GM19351 (cell line): ENCODE data around the gene GULP1.
"Not testable (repeated sequence)": the region's sequence is repeated elsewhere in the genome, so short reads cannot be mapped to it uniquely, and the experiment has no call there.

Source experiments
- ATAC-seq: cut with Tn5 transposase; IDR thresholded peaks from one replicate; pipeline ENCODE4 v1.9.1; 2021; ENCODE audit warnings: mild to moderate bottlenecking, moderate library complexity; ENCODE audit not compliant: unreplicated experiment

Gene GULP1

DNA sequence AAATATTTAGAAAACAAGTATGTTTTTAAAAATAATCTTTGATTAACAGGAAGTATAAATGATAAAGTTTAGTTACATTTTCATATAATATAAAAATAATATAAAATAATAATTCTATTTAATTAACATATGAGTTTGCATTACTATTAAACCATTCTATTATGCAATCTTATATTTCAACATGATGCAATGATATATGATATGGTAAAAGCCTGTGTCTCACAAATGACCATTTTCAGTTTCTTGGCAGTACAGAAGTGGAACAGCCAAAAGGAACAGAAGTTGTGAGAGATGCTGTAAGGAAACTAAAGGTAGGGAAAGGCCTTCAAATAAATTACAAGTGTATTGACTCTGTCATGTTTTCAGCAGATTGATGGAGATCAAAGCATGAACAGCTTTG, 230.8 kb downstream of the GULP1 start:
- ATAC-seq: no peak

DNA sequence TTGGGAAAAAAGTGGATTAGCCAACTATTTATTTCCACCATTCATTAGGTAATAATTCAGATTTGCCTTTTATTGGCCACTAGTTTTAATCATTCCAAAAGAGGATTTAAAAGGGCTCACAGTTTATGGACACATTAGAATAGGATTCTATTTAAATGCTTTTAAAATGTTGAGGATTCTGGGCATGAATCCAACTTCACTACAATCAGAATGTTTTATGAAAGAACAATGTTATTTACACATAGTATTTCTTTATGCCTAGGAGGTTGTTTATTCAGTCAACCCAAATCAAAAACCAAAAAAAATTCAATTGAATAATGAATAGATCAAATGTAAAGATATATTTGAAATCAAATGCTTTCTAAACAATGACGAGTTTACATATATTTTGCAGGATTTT, 232.2 kb downstream of the GULP1 start:
- ATAC-seq: no peak

- peak; percentile 86 for ATAC-seq
Measured at GRCh38 chr2:188524519-188525113, 232.9 kb downstream of the GULP1 start.

DNA sequence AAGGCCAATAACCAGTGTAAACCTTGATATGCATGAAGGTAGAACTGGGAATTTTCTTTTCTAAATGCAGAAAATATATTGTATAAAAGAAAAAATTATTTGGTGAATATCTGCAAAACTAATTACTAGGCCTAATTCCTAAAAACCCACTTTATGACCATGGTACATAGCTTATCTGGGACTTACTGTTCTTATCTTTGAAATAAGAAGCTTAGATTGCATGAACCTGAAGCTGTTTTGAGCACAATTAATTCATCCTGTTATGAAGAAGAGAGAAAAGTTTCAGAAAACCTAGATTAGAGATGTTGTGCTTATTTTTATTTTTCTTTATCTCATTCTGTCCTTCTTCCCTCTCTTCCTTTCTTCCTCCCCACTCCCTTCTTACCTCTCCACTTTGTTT, 235.0 kb downstream of the GULP1 start:
- no peak for ATAC-seq

GRCh38 chr2:188527141-188527540, 235.5 kb downstream of the GULP1 start:
- ATAC-seq: no peak

GRCh38 chr2:188527581-188527993, 235.9 kb downstream of the GULP1 start:
- ATAC-seq: no peak

DNA sequence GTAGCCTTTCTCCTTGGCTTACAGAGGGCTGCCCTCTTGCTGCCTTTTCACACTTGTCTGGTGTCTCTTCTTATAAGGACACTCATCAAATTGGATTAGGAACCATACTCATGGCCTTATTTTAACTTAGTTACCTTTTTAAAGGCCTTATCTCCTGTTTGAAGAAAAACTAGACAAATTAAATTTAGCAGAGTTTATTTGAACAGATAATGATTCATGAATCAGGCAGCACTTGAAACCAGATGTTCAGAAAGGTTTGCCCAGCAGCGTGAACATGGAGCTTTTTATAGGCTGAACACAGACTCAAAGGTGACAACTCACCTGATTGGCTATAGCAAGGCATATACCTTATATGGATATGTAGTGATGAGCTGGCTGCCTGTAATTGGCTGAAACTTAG, 238.0 kb downstream of the GULP1 start:
- no peak for ATAC-seq

DNA sequence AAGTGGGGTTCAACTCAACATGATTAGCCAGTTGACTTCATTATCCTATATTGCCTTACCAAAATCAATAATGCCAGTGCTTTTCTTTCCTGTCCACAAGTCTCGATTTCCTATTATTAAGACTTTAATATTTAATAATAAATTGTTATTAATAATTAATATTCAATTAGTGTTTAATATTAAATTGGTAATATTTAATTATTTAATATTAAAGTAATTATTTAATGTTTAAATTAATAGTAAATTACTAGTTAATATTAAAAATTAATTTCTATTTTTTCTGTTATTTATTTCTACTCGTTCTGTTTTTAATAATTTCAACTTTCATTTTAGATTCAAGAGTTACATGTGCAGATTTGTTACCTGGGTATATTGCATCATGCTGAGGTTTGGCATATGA, 243.2 kb downstream of the GULP1 start:
- no peak for ATAC-seq

DNA sequence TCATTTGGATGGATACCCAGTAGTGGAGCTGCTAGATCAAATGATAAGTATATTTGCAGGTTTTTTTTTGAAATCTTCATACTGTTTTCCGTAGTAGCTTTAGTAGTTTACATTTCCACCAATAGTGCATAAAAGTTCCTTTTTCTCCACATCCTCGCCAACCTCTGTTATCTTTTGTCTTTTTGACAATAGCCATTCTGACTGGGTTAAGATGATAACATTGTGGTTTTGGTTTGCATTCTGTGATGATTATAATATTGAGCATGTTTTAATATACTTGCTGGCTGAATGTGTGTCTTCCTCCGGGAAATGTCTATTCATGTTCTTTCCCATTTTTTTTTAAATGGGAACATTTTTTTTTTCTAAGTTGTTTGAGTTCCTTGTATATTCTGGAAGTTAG, 260.0 kb downstream of the GULP1 start:
- no peak for ATAC-seq

GRCh38 chr2:188557081-188557480, 265.4 kb downstream of the GULP1 start:
- ATAC-seq: no peak

- ATAC-seq: not testable (repeated sequence)
Measured at GRCh38 chr2:188559455-188559854, 267.8 kb downstream of the GULP1 start.

GRCh38 chr2:188561473-188561979, 269.9 kb downstream of the GULP1 start:
- ATAC-seq: no peak

- ATAC-seq: no peak
Measured at GRCh38 chr2:188569431-188570165, 277.9 kb downstream of the GULP1 start.

DNA sequence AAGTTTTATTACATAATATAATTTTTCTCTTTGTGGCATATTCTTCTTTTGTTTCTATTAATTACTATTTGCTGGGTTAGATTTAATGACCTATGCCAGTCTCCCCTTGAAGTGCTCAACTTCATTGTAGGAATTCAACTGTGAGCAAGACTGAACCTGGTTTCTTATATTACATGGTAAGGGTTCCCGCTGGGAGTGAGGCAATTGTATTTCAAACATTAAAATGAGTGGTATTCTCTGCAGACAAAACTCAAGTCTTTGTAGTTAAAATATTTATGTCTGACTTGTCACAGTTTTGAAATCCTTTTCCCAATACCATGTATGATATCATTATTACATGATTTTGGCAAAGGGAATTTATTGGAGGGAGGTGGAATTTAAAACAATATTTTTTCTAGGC, 278.7 kb downstream of the GULP1 start:
- ATAC-seq: no peak

GRCh38 chr2:188571543-188572303, 280.0 kb downstream of the GULP1 start:
- ATAC-seq: no peak

DNA sequence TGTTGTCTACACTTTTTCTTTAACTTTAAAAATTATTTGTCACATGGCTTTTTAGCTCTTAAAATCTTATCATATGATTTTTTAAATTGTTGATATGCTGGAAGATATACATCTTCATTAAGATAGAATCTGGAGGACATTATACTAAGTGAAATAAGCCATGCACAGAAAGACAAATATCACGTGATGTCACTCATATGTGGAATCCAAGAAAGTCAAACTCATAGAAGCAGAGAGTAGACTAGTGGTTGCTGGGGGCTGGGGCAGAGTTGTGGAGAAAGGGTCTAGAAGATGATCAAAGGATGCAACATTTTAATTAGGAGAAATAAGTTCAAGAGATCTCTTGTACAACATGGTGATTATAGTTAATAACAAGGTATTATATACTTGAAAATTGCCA, 280.9 kb downstream of the GULP1 start:
- no peak for ATAC-seq

DNA sequence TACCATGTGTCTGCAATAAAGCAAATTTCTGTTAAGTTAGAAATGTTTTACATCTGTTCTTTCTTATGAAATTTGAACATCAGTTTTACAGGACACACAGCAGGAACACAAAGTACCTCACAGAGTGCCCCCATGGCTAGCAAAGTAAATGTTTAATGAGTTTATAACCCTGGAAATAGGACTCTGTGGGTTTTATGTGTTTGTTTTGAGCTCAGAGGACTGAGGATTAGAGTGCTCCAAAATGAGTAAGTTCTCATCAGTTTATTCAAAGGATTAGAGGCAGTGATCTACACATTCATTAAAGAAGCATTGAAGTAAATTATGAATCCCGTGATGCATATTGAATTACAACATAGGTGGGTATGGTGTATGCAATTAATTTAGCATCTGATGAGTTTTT, 281.8 kb downstream of the GULP1 start:
- no peak for ATAC-seq

- ATAC-seq: no peak
Measured at GRCh38 chr2:188576006-188576405, 284.3 kb downstream of the GULP1 start.

DNA sequence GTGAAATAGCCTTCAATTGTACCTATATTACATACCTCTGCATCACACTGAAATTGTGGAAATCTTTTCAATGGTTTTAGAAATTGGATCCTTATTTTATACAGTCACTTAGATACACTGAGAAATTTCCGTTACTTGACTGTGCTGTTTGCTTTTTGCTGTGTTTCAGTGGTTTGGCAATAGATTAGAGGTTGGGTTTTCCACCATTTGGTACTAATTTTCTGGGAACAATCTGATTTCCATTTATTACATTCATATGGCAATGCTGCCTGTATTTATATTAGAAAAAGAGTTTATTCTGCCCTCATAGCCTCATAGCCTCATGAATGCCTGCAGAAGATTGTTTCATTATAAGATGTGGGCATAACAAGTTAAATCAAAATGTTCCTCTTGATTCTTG, 285.0 kb downstream of the GULP1 start:
- no peak for ATAC-seq

- ATAC-seq: no peak
Measured at GRCh38 chr2:188577231-188577630, 285.6 kb downstream of the GULP1 start.

DNA sequence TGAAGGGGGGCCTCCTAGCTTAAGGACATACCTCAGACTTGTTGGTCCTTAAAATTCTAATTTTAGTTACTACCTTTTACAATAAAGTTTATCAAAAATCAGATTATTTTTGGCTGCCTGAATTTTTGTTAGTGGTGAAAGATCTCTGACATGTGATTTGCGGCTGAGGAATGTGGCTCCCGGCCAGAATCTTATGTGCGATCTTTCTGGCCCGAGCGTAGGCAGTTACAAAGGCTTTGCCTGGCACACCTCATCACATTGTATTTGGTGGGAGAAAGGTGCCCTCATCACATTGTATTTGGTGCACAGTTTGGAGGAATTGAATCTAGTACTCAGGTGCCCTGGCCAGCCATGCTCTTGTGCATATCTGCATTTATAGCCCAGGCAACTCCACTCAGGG, 289.1 kb downstream of the GULP1 start:
- ATAC-seq: no peak

- no peak for ATAC-seq
Measured at GRCh38 chr2:188582211-188582610, 290.5 kb downstream of the GULP1 start.
